ENCODE data around the gene KLRG1. TPM values are rescaled to one million over a fixed set of nuclear protein-coding genes. Genes with fewer than 3 reads are reported as not detected.

KLRG1 gene
- total RNA-seq, 1 donor from 2014 or later: 5.6 TPM

DNA sequence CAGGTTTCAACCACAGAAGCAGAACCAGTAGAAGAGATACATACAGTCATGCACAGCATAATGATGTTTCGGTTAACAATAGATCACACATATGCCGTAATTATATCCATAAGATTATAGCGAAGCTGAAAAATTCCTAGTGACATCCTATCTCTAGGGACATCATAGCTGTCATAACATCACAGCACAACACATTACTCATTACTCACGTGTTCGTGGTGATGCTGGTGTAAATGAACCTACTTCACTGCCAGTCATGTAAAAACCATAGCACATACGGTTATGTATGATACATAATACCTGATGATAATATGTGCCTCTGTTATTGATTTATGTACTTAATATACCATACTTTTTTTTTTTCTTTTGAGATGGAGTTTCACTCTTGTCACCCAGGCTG, 44.7 kb downstream of the KLRG1 start:
- ATAC-seq: no peak
- no peak for DNase-seq
- intact Hi-C loops (cut with micrococcal nuclease): no loop called here

DNA sequence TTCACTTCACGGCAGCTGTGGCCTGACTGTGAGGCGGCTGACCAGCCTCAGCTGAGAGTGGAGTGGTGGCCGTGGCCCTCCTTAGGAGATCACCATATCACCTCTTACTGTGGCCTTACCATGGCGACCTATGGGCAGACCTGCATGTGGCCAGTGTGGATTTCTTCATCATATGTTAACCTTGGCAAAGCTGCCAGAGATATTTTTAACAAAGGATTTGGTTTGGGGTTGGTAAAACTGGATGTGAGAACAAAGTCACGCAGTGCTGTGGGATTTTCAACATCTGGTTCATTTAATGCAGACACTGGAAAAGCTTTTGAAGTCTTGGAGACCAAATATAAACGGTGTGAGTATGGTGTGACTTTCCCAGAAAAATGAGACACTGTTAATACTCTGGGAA, 46.9 kb downstream of the KLRG1 start:
- DNase-seq (no peak), ATAC-seq (no peak)
- intact Hi-C loops (cut with micrococcal nuclease): no loop called here

DNA sequence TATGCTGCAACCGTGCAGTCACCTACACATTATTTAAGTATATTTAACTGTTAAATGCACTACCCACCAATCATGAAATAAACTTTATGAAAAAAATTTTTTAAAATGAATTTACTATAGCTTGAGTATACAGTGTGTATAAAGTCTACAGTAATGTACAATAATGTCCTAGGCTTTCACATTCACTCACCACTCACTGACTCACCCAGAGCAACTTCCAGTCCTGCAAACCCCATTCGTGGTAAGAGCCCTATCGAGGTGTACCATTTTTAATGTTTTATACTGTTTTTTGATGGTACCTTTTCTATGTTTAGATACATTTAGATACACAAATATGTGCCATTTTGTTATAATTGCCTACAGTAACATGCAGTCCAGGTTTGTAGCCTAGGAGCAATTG, 48.1 kb downstream of the KLRG1 start:
- ATAC-seq (no peak), DNase-seq (no peak)
- intact Hi-C loops (cut with micrococcal nuclease): no loop called here

DNA sequence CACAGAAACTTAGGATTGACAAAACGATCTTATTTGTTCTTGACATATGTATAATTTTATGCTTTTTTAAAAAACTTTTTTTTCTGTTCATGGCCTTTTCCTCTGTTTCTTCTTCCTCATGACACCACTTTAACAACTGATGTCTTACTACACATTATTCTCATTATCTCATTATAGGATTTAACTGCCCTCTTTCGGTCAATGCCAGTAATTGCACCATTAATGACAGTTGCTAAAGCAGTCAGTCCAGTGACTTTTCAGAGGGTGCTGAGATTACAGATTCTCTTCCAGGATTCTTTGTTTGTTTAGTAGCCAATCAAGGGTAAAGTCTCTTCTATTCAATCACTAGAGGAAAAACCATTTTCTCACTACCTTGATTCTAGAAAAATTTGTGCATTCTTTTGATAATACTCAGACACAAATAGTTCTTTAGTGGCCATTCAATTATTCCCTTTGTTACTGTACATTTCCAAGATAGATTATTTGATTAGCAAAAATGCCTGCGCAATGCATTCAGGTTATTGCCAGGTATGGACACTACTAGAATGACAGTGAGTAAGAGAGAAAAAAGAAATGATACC, 50.1 kb downstream of the KLRG1 start:
- DNase-seq: no peak
- intact Hi-C loops (cut with micrococcal nuclease): no loop called here
- ATAC-seq: peak; percentile 75

DNA sequence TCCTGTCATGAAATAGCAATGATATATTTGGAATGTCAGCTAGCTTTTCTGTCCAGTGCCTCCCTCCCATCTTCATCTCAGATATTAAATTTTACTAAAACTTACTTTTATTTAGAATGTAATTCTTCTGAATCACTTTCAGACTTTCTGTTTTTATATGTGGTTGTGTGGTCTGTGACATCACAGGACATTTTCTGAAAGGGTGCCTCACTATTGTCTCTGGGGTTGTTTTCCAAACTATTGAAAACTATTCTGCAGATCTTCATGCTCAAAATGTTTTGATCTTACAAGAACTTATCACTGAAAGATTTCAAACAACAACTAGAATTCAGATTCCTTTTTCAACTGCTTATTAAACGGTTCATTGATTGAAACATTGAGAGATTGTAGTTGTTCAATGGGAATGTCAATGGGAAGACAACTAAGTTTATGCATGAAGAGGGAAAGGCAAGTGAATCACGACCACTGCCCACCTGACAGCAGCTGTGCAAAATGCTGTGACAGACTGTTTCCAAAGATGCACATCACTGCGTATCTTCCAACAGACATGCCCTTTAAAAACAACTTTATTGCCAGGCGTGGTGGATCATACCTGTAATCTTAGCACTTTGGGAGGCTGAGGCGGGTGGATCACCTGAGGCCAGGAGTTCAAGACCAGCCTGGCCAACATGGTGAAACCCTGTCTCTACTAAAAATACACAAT, 51.3 kb downstream of the KLRG1 start:
- DNase-seq (no peak), ATAC-seq (no peak)
- intact Hi-C loops (cut with micrococcal nuclease): loop anchor here (10.0 kb wide), 1 partner anchor 356 kb away; no protein-coding TSS in a partner anchor

DNA sequence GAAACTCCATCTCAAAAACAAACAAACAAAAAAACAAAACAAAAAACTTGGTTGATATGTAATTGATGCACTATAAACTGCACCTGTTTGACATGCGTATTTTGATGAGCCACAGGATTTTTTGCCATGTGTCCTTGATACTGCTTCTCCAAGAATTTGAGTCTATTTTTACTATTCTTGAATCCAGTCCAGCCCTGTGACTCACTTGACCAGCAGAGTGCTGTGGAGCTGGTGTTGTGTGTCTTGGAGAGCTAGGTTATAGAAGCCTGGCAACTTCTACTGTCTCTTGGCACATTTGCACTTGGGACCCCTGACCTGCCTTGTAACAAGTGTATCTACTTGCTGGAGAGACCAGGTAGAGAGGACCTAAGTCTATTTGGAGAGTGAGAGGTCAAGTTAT, 52.0 kb downstream of the KLRG1 start:
- no peak for DNase-seq
- peak; percentile 93 for ATAC-seq
- intact Hi-C loops (cut with micrococcal nuclease): loop anchor here (10.0 kb wide), 1 partner anchor 357 kb away; no protein-coding TSS in a partner anchor

DNA sequence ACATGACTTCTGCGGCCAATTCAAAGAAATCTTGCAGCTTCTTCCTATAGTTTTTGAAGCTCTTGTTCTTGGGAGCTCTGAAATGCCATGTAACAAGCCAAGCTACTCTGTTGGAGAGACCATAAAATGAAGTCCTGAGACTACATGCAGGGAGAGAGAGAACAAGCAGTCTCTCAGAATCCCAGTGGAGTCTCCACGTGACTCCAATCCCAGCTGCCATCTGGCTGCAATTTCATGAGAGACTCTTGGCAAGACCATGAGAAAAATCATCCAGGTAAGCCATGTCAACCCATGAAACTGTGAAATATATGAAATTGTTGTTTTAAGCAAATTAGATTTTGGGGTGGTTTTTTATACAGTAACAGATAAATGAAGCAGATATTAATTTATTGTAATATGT, 54.4 kb downstream of the KLRG1 start:
- intact Hi-C loops (cut with micrococcal nuclease): loop anchor here (10.0 kb wide), 1 partner anchor 359 kb away; no protein-coding TSS in a partner anchor
- DNase-seq: no peak

DNA sequence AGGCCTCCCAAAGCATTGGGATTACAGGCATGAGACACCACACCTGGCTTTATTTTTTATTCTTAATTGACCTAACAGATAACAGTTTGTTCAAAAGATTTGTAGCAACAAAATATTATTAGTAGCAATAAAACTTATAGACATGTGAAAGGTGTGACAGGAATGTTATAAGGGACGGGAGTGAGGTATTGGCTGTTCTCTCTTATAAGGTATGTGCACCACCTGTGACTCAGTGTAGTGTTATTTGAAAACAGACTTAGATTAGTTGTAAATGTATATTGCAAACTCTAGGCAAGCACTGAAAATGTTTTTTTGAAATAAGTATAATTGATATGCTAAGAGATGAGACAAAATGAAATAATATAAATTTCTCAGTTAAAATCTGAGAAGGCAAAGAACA, 57.8 kb downstream of the KLRG1 start:
- intact Hi-C loops (cut with micrococcal nuclease): loop anchor here (5.0 to 10.0 kb wide), 2 partner anchors 95 to 362 kb away; no protein-coding TSS in a partner anchor
- DNase-seq (no peak), ATAC-seq (no peak)

More for the DNA sequence above, 54.4 kb downstream of the KLRG1 start:
- ATAC-seq: no peak

DNA sequence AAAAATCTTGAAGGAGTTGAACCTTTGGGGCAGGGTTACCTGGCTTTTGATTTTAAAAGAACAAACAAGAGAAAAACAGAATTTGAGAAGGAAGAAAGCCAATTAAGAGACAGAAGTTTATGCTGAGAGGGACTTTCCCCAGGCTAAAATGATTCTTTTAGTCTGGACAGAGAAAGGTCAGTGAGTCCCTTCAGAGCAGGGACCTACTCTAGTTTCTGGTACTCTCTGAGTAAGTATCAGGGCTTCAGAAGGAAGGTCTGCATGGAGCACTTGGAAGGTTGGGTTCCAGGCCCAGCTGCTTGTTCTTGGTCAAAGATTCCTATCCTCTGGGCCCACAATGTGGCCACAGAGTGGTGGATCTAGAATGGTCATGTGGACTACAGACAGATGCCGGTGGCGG, 59.6 kb downstream of the KLRG1 start:
- intact Hi-C loops (cut with micrococcal nuclease): loop anchor here (5.0 to 10.0 kb wide), 2 partner anchors 97 to 364 kb away; no protein-coding TSS in a partner anchor
- DNase-seq (no peak), ATAC-seq (no peak)

DNA sequence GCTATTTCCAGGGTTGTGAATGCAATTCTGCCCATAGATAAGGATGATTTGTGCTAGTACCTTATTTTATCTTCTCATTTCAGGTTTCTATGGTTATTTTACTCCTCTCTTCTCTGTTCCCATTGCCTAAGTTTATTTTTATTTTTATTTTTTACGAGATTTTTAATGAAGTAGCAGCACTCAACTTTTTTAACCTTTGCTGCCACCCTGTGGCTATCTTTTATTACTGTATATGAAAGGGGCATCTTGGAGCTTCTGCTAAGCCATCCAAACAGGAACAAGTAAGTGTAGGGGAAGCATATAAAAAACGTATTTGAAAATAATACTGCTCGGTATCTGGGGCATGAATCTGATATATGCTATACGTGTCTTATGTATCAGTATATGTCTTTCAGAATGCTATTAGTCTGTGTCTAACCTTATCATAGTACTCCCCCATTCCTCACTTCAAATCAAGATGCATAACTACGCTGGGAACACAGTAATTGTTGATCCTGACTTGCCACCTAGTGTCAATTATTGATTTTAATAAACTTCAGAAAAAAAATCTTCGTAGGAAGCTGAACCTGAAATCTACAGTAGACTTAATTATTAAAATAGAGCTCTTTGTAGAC, 60.3 kb downstream of the KLRG1 start:
- ATAC-seq (peak; percentile 47), DNase-seq (no peak)
- intact Hi-C loops (cut with micrococcal nuclease): loop anchor here (5.0 to 10.0 kb wide), 2 partner anchors 97 to 365 kb away; no protein-coding TSS in a partner anchor

DNA sequence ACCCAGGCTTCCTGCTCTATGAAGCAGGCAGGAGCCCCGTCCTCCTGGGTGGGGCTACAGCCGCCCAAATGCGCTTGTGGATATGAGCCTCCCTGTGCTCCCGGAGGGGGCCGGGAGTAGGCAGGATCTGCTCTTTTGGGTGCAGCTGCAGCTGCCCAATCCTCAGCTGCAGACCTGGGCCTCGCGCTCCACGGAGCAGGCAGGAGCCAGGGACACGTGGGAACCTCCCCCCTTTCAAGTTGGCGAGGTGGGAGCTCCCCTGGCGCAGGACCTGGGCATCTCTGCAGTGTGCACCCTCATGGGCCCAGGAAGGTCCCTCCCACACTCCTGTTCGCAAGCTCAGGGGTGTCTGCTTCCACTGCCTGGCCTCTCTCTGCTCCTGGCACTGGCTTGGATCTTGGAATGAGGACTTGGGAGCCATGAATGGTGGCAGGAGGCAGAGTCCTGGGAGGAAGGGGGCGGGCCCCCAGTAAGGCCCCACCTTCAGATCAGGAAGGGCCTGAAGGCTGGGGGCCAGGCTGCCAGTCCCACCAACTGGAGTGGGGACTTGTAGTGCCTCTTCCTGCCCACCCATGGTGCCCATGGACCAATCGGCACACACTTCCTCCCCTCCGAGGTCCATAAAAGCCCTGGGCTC, 61.3 kb downstream of the KLRG1 start:
- no peak for ATAC-seq
- no peak for DNase-seq
- intact Hi-C loops (cut with micrococcal nuclease): no loop called here

DNA sequence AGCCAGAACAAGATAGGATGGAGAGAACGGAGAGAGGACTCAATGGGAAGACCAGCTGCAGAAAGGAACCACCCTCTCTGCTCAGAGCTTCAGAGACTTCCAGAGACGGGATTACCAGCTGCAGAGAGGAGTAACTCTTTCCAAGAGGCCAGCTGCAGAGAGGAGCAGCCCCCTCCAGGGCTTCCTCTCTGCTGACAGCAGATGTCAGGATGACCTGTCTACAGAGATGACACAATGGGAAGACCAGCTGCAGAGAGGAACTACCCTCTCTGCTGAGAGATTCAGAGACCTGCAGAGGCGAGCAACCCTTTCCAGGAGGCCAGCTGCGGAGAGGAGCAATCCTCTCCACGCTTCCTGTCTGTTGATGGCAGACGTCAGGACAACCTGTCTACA, 61.8 kb downstream of the KLRG1 start:
- intact Hi-C loops (cut with micrococcal nuclease): no loop called here
- ATAC-seq (peak; percentile 73), DNase-seq (no peak)

DNA sequence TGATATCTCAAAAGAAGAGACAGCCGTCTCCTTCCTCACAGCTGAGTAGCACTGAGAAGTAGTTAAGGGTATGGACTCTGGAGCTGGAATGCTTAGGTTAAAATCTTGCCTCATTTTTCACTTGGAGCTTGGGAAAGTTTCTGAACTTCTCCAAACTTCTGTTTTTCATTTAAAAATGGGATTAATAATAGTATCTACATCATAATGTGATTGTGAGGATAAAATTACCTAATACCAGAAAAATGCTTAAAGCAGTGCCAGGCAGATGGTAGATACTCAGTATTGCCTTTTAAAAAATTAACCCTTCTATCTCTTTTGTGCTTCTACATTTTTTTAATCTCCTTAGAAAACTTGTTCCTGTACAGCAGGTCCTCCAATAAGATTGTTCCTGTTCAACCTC, 63.3 kb downstream of the KLRG1 start:
- ATAC-seq (no peak), DNase-seq (no peak)
- intact Hi-C loops (cut with micrococcal nuclease): no loop called here

Other genes starting within 250 kb of the KLRG1 start
- not detected for gene A2ML1, start 166.9 kb upstream of the KLRG1 start, total RNA-seq
- 24.7 TPM for gene PHC1, start 75.0 kb upstream of the KLRG1 start, total RNA-seq
- gene M6PR, start 39.9 kb upstream of the KLRG1 start, total RNA-seq: 87.5 TPM
- gene A2M, start 126.4 kb downstream of the KLRG1 start, total RNA-seq: 569 TPM
- gene PZP, start 218.8 kb downstream of the KLRG1 start, total RNA-seq: 0.35 TPM